ENCODE measurements around the gene ZNF3. TPM values are rescaled to one million over a fixed set of nuclear protein-coding genes. Genes with fewer than 3 reads are reported as not detected.
A peak's percentile ranks its signal among the peaks of the same experiment; 100 is the strongest.

The ZNF3 gene
- total RNA-seq, 4 donors from 2014 or later = 37.4 to 42.7 (median 41.0) TPM

- no peak for TF ChIP-seq POLR2AphosphoS5 (IDR thresholded peaks at IDR 0.05)
- TF ChIP-seq CTCF (IDR thresholded peaks at IDR 0.05) = no peak
- TF ChIP-seq EP300 (IDR thresholded peaks at IDR 0.05; ENCODE audit: low read depth) = no peak
- no peak for TF ChIP-seq POLR2A (IDR thresholded peaks at IDR 0.05)
- H3K27ac ChIP-seq = peak overlapping the region; percentile 89 to 93 (median 92)
- DNase-seq = no peak
- WGBS, 2 donors (ENCODE audit: low coverage in 1 of 2) = 20 to 25% methylated on average over 3 to 7 of the region's 7 CpGs
- peaks cover 13 to 21% (median 19%) of the 10 kb centered on the region in 4 donors for H3K4me1 ChIP-seq
- intact Hi-C loops (cut with DNase I; ENCODE audit: low total_unique reads) (loop anchor here (5.0 kb wide), 1 partner anchor 38 kb away; the partner anchor contains the start of gene MBLAC1), in situ Hi-C loops (cut with MboI; ENCODE audit: low pct_ligation_motif_present in 1 of 4, low pct_unique_long_range_greater_than_20kb in 1 of 4, low sequenced_read_pairs in 3 of 4) (no loop called here)
- no peaks in the 10 kb centered on the region for H3K27me3 ChIP-seq
- no peaks in the 10 kb centered on the region for H3K9me3 ChIP-seq
- H3K4me3 ChIP-seq = peak overlapping the region; percentile 66 to 90 (median 78)
- H3K36me3 ChIP-seq = peaks cover 0 to 16% (median 6%) of the 10 kb centered on the region in 4 donors
Measured at GRCh38 chr7:100089458-100090196, 8.1 kb upstream of the ZNF3 start.

GRCh38 chr7:100088621-100089457, 7.3 kb upstream of the ZNF3 start, which contains the start of gene COPS6:
Gene COPS6, plus strand, starts transcription at chr7:100088969. Its CDS starts 22 bp downstream, at chr7:100088991.
- peak; percentile 88 for DNase-seq
- Histone ChIP-seq H3K27me3 (no peaks in the 10 kb centered on the region), H3K9me3 (no peaks in the 10 kb centered on the region), H3K36me3 (peaks cover 0 to 9% (median 2%) of the 10 kb centered on the region in 4 donors), H3K4me3 (peak within 1 kb of the TSS; percentile 66 to 90 (median 78)), H3K27ac (peak within 1 kb of the TSS; percentile 89 to 93 (median 92)), H3K4me1 (peaks cover 13 to 21% (median 19%) of the 10 kb centered on the region in 4 donors)
- WGBS, 2 donors (ENCODE audit: low coverage in 1 of 2) = 0 to 1% methylated on average over 4 to 67 of the region's 68 CpGs
- peak; percentile 76 for TF ChIP-seq POLR2A (IDR thresholded peaks at IDR 0.05)
- no peak for TF ChIP-seq EP300 (IDR thresholded peaks at IDR 0.05; ENCODE audit: low read depth)
- TF ChIP-seq CTCF (IDR thresholded peaks at IDR 0.05) = no peak
- TF ChIP-seq POLR2AphosphoS5 (IDR thresholded peaks at IDR 0.05) = peak; percentile 91 to 96 (median 92)
- in situ Hi-C loops (cut with MboI; ENCODE audit: low pct_ligation_motif_present in 1 of 4, low pct_unique_long_range_greater_than_20kb in 1 of 4, low sequenced_read_pairs in 3 of 4) = no loop called here
- intact Hi-C loops (cut with DNase I; ENCODE audit: low total_unique reads) = loop anchor here (5.0 kb wide), 1 partner anchor 38 kb away; the partner anchor contains the start of gene MBLAC1

- intact Hi-C loops (cut with DNase I; ENCODE audit: low total_unique reads) = loop anchor here (5.0 kb wide), 1 partner anchor 39 kb away; the partner anchor contains the start of gene MBLAC1
- H3K9me3 ChIP-seq = no peaks in the 10 kb centered on the region
- peaks cover 0 to 4% (median 2%) of the 10 kb centered on the region in 4 donors for H3K36me3 ChIP-seq
- no peaks in the 10 kb centered on the region for H3K27me3 ChIP-seq
- peak overlapping the region; percentile 66 to 90 (median 78) for H3K4me3 ChIP-seq
- no peak for TF ChIP-seq EP300 (IDR thresholded peaks at IDR 0.05; ENCODE audit: low read depth)
- no peak for DNase-seq
- peaks cover 13 to 21% (median 19%) of the 10 kb centered on the region in 4 donors for H3K4me1 ChIP-seq
- 74 to 81% methylated on average over 6 to 11 of the region's 11 CpGs for WGBS, 2 donors (ENCODE audit: low coverage in 1 of 2)
- in situ Hi-C loops (cut with MboI; ENCODE audit: low pct_ligation_motif_present in 1 of 4, low pct_unique_long_range_greater_than_20kb in 1 of 4, low sequenced_read_pairs in 3 of 4) = no loop called here
- H3K27ac ChIP-seq = peak overlapping the region; percentile 89 to 93 (median 92)
Measured at GRCh38 chr7:100088095-100088620, 6.6 kb upstream of the ZNF3 start.

GRCh38 chr7:100087055-100087750, 5.7 kb upstream of the ZNF3 start:
- 67 to 69% methylated on average over 8 to 10 of the region's 10 CpGs for WGBS, 2 donors (ENCODE audit: low coverage in 1 of 2)

More at GRCh38 chr7:100087055-100087750, 5.7 kb upstream of the ZNF3 start:
- no peaks in the 10 kb centered on the region for H3K9me3 ChIP-seq
- H3K27me3 ChIP-seq = no peaks in the 10 kb centered on the region
- H3K4me1 ChIP-seq = peaks cover 16 to 29% (median 26%) of the 10 kb centered on the region in 4 donors
- in situ Hi-C loops (cut with MboI; ENCODE audit: low pct_ligation_motif_present in 1 of 4, low pct_unique_long_range_greater_than_20kb in 1 of 4, low sequenced_read_pairs in 3 of 4) = no loop called here
- DNase-seq = no peak
- peaks cover 0 to 4% (median 0%) of the 10 kb centered on the region in 4 donors for H3K36me3 ChIP-seq
- intact Hi-C loops (cut with DNase I; ENCODE audit: low total_unique reads) = loop anchor here (5.0 kb wide), 1 partner anchor 40 kb away; the partner anchor contains the start of gene MBLAC1
- TF ChIP-seq POLR2A (IDR thresholded peaks at IDR 0.05) = no peak
- peak; percentile 79 for TF ChIP-seq EP300 (IDR thresholded peaks at IDR 0.05; ENCODE audit: low read depth)
- no peak for TF ChIP-seq CTCF (IDR thresholded peaks at IDR 0.05)
- TF ChIP-seq POLR2AphosphoS5 (IDR thresholded peaks at IDR 0.05) = peak; percentile 80 to 95 (median 90)
- H3K4me3 ChIP-seq = no peak overlapping the region
- H3K27ac ChIP-seq = peak overlapping the region; percentile 89 to 93 (median 92)

Measured in transverse colon (tissue), 4 donors.